Breast epithelium (tissue), 4 donors: ENCODE results near the gene MYO5B. TPM values are rescaled to one million over a fixed set of nuclear protein-coding genes. Genes with fewer than 3 reads are reported as not detected.

ENCODE experiments used
- DNase-seq, 2 donors: peaks; one replicate each; pipeline ENCODE4 v3.0.0-alpha.2; 2019; ENCODE audit warnings: low spot score in 2 of 2
- H3K27ac ChIP-seq, 2 donors: fragments of 200-600 bp; sonication (generic) in 1 of 2; one replicate each; pipeline ENCODE4 v1.5.1; 2016 to 2019; ENCODE audit warnings: mild to moderate bottlenecking in 1 of 2
- H3K27me3 ChIP-seq, 2 donors: fragments of 200-600 bp; sonication (generic) in 1 of 2; one replicate each; pipeline versions ENCODE4 v1.5.1 to v1.6.0; 2017 to 2019; ENCODE audit warnings: control low read depth in 1 of 2, mild to moderate bottlenecking in 1 of 2
- H3K36me3 ChIP-seq: fragments of 200-600 bp; one replicate; pipeline ENCODE4 v1.5.1; 2019
- H3K4me1 ChIP-seq, 2 donors: fragments of 200-600 bp; sonication (generic); one replicate each; pipeline ENCODE4 v1.5.1; 2016 to 2019; ENCODE audit warnings: control low read depth in 1 of 2
- H3K4me3 ChIP-seq, 3 donors: fragments of 200-600 bp; sonication (generic); 1 replicate in 2 of 3; 2 replicates in 1 of 3; pipeline ENCODE4 v1.5.1; 2016 to 2019; ENCODE audit warnings: mild to moderate bottlenecking in 3 of 3, moderate library complexity in 2 of 3
- H3K9me3 ChIP-seq, 2 donors: fragments of 200-600 bp; sonication (generic) in 1 of 2; one replicate each; pipeline ENCODE4 v1.5.1; 2016 to 2019; ENCODE audit warnings: control low read depth in 1 of 2
- CTCF ChIP-seq, 3 donors: fragments of 450-650 bp; IDR thresholded peaks; one replicate each; pipeline ENCODE4 v1.5.1; 2016 to 2017; ENCODE audit warnings: antibody characterized with exemption in 3 of 3, mild to moderate bottlenecking in 3 of 3, moderate library complexity in 3 of 3
- POLR2A ChIP-seq: fragments of 450-650 bp; IDR thresholded peaks from one replicate; pipeline ENCODE4 v1.6.1; 2016; ENCODE audit warnings: antibody characterized with exemption, mild to moderate bottlenecking, moderate library complexity
- POLR2AphosphoS5 ChIP-seq, 3 donors: sonication (generic); formaldehyde crosslinking; IDR thresholded peaks; one replicate each; pipeline ENCODE4 v1.6.1; 2017; ENCODE audit warnings: antibody characterized with exemption in 3 of 3
- intact Hi-C: fragments of 100-400 bp; cut with DNase I; formaldehyde crosslinking; loops from one replicate; pipeline ENCODE4 v1.15.1; 2023; ENCODE audit warnings: low total_unique reads
- total RNA-seq, 3 donors: library from RNA; depleted of rRNA; stranded (reverse); fragments of >200 nt; gene quantifications; one replicate each; pipeline ENCODE4 v1.1.0, GENCODE V29; 2016

Gene MYO5B
- total RNA-seq, 3 donors from 2014 or later: 2.4 to 53.1 (median 22.0) TPM

DNA sequence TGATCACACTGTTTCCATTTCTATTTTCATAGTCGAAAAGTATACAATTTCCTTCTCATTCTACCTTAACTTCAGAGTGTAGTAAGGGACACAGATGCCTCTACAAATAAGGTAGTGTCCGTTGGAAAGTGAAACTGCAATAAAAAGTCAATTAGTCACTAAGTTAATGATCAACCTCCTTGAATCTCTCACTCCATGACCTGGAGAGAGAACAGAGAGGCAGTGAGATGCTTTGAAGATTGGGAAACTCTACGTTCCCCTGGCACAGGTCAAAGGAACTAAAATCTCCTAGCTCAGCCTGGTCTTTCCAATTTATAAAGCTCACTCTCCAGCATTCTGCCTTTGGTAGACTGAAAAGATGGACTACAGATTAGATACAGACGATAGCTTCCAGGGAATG is 227.8 kb downstream of the MYO5B start:
- DNase-seq: no peak
- Histone ChIP-seq H3K4me3 (no peak overlapping the region), H3K27ac (no peak overlapping the region), H3K4me1 (no peaks in the 10 kb centered on the region), H3K27me3 (no peaks in the 10 kb centered on the region), H3K9me3 (no peaks in the 10 kb centered on the region), H3K36me3 (no peaks in the 10 kb centered on the region)
- TF ChIP-seq POLR2AphosphoS5 (IDR thresholded peaks at IDR 0.05) (no peak), POLR2A (no peak), CTCF (IDR thresholded peaks at IDR 0.05) (no peak)
- intact Hi-C loops: no loop called here

- H3K27me3 ChIP-seq: no peaks in the 10 kb centered on the region
- intact Hi-C loops: no loop called here
- H3K36me3 ChIP-seq: no peaks in the 10 kb centered on the region
- H3K27ac ChIP-seq: no peak overlapping the region
- no peaks in the 10 kb centered on the region for H3K4me1 ChIP-seq
- no peak for TF ChIP-seq POLR2A
- TF ChIP-seq CTCF (IDR thresholded peaks at IDR 0.05): no peak
- no peak for TF ChIP-seq POLR2AphosphoS5 (IDR thresholded peaks at IDR 0.05)
- no peak for DNase-seq
- H3K9me3 ChIP-seq: no peaks in the 10 kb centered on the region
- no peak overlapping the region for H3K4me3 ChIP-seq
Measured at GRCh38 chr18:49966090-49966489, 228.9 kb downstream of the MYO5B start.

GRCh38 chr18:49963217-49963616 is 231.7 kb downstream of the MYO5B start:
- Histone ChIP-seq H3K27me3 (no peaks in the 10 kb centered on the region), H3K36me3 (no peaks in the 10 kb centered on the region), H3K27ac (no peak overlapping the region), H3K9me3 (no peaks in the 10 kb centered on the region), H3K4me1 (no peaks in the 10 kb centered on the region), H3K4me3 (no peak overlapping the region)
- DNase-seq: no peak
- TF ChIP-seq POLR2AphosphoS5 (IDR thresholded peaks at IDR 0.05) (no peak), POLR2A (no peak), CTCF (IDR thresholded peaks at IDR 0.05) (no peak)
- intact Hi-C loops: no loop called here

DNA sequence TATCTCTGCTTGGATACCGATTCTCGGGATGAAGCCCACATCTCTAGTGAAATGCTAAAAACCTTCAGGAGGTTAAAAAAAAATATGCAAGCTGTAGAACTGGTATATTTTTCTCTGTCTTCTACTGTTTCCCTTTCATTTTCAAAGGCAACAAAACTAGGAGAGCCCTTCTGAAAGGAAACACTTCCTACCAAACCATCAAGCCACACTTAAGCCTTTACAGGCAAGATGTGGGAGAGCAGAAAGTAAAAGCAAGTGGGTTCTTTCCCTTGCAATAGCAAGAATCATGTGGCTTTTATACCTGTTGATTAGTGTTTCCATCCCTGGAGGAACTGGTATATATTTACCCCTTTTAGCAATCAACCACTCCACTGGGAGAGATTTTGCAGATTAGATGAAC is 233.7 kb downstream of the MYO5B start:
- Histone ChIP-seq H3K36me3 (no peaks in the 10 kb centered on the region), H3K27ac (no peak overlapping the region), H3K4me1 (no peaks in the 10 kb centered on the region), H3K9me3 (no peaks in the 10 kb centered on the region), H3K4me3 (no peak overlapping the region), H3K27me3 (no peaks in the 10 kb centered on the region)
- intact Hi-C loops: no loop called here
- TF ChIP-seq CTCF (IDR thresholded peaks at IDR 0.05): no peak
- TF ChIP-seq POLR2AphosphoS5 (IDR thresholded peaks at IDR 0.05): no peak
- no peak for DNase-seq

DNA sequence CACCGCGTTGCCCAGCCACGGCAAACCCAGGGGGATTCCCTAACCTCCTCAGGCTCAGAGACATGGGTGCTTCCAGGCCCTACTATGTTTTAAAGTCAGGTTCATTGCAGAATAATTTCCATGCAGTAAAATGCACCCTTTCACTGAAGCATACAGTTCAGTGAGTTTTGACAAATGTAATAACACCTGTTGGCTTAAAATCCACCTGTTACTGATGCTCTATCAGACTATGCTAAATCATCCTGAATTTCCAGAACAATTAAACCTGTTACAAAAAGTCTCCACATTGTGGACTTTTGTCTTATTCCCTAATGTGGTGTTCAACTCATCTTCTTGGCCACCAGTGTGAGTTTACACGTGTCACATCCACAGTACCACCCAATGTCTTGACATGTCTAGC is 234.6 kb downstream of the MYO5B start:
- no peak for TF ChIP-seq POLR2AphosphoS5 (IDR thresholded peaks at IDR 0.05)
- no peak for TF ChIP-seq CTCF (IDR thresholded peaks at IDR 0.05)
- TF ChIP-seq POLR2A: no peak
- no peaks in the 10 kb centered on the region for H3K27me3 ChIP-seq
- no peaks in the 10 kb centered on the region for H3K9me3 ChIP-seq
- DNase-seq: no peak
- intact Hi-C loops: no loop called here
- no peak overlapping the region for H3K27ac ChIP-seq
- H3K4me1 ChIP-seq: no peaks in the 10 kb centered on the region
- no peak overlapping the region for H3K4me3 ChIP-seq
- H3K36me3 ChIP-seq: no peaks in the 10 kb centered on the region
